ENCODE measurements around the gene SLC2A9. TPM values are rescaled to one million over a fixed set of nuclear protein-coding genes. Genes with fewer than 3 reads are reported as not detected.
"Not testable (repeated sequence)": the region's sequence is repeated elsewhere in the genome, so short reads cannot be mapped to it uniquely, and the experiment has no call there.

The SLC2A9 gene
- total RNA-seq, 2 donors from 2014 or later = 1.1 to 1.8 TPM

- no peaks in the 10 kb centered on the region for H3K4me1 Mint-ChIP-seq
- no peaks in the 10 kb centered on the region for H3K36me3 Mint-ChIP-seq (ENCODE audit: low read depth)
- no peaks in the 10 kb centered on the region for H3K9me3 Mint-ChIP-seq
- H3K4me3 Mint-ChIP-seq = no peak overlapping the region
- ATAC-seq (replicated peaks) = no peak
- H3K27me3 Mint-ChIP-seq = peaks cover 5% of the 10 kb centered on the region
- H3K27ac Mint-ChIP-seq = no peak overlapping the region
Measured at GRCh38 chr4:9913846-9914245, 107.5 kb downstream of the SLC2A9 start.

GRCh38 chr4:9906996-9907395 is 114.3 kb downstream of the SLC2A9 start:
- Mint-ChIP-seq H3K4me1 (no peaks in the 10 kb centered on the region), H3K36me3 (ENCODE audit: low read depth) (no peaks in the 10 kb centered on the region), H3K9me3 (no peaks in the 10 kb centered on the region), H3K27ac (no peak overlapping the region), H3K27me3 (peaks cover 6% of the 10 kb centered on the region), H3K4me3 (no peak overlapping the region)
- no peak for ATAC-seq (replicated peaks)

GRCh38 chr4:9904976-9905587 is 116.2 kb downstream of the SLC2A9 start:
- Mint-ChIP-seq H3K9me3 (no peaks in the 10 kb centered on the region), H3K4me3 (no peak overlapping the region), H3K36me3 (ENCODE audit: low read depth) (no peaks in the 10 kb centered on the region), H3K27ac (no peak overlapping the region), H3K27me3 (peaks cover 7% of the 10 kb centered on the region), H3K4me1 (no peaks in the 10 kb centered on the region)
- ATAC-seq (replicated peaks) = peak; percentile 82

GRCh38 chr4:9903317-9903716 is 118.0 kb downstream of the SLC2A9 start:
- no peaks in the 10 kb centered on the region for H3K9me3 Mint-ChIP-seq
- no peaks in the 10 kb centered on the region for H3K4me1 Mint-ChIP-seq
- H3K4me3 Mint-ChIP-seq = no peak overlapping the region
- no peak for ATAC-seq (replicated peaks)
- H3K36me3 Mint-ChIP-seq (ENCODE audit: low read depth) = no peaks in the 10 kb centered on the region
- peaks cover 11% of the 10 kb centered on the region for H3K27me3 Mint-ChIP-seq
- no peak overlapping the region for H3K27ac Mint-ChIP-seq

- Mint-ChIP-seq H3K27ac (no peak overlapping the region), H3K9me3 (no peaks in the 10 kb centered on the region), H3K36me3 (ENCODE audit: low read depth) (no peaks in the 10 kb centered on the region), H3K4me1 (no peaks in the 10 kb centered on the region), H3K4me3 (no peak overlapping the region), H3K27me3 (peaks cover 11% of the 10 kb centered on the region)
- no peak for ATAC-seq (replicated peaks)
Measured at GRCh38 chr4:9901257-9901656, 120.0 kb downstream of the SLC2A9 start.

- H3K27me3 Mint-ChIP-seq = peaks cover 11% of the 10 kb centered on the region
- not testable (repeated sequence) for H3K36me3 Mint-ChIP-seq (ENCODE audit: low read depth); H3K27ac Mint-ChIP-seq; H3K4me1 Mint-ChIP-seq; H3K4me3 Mint-ChIP-seq; H3K9me3 Mint-ChIP-seq
- ATAC-seq (replicated peaks) = peak; percentile 33
Measured at GRCh38 chr4:9900633-9901032, 120.7 kb downstream of the SLC2A9 start.

- H3K4me1 Mint-ChIP-seq = no peaks in the 10 kb centered on the region
- ATAC-seq (replicated peaks) = no peak
- H3K9me3 Mint-ChIP-seq = no peaks in the 10 kb centered on the region
- H3K4me3 Mint-ChIP-seq = no peak overlapping the region
- peaks cover 11% of the 10 kb centered on the region for H3K27me3 Mint-ChIP-seq
- no peaks in the 10 kb centered on the region for H3K36me3 Mint-ChIP-seq (ENCODE audit: low read depth)
- no peak overlapping the region for H3K27ac Mint-ChIP-seq
Measured at GRCh38 chr4:9899306-9900055, 121.8 kb downstream of the SLC2A9 start.

- H3K27me3 Mint-ChIP-seq = peaks cover 11% of the 10 kb centered on the region
- H3K9me3 Mint-ChIP-seq = no peaks in the 10 kb centered on the region
- no peaks in the 10 kb centered on the region for H3K36me3 Mint-ChIP-seq (ENCODE audit: low read depth)
- no peak overlapping the region for H3K27ac Mint-ChIP-seq
- H3K4me1 Mint-ChIP-seq = no peaks in the 10 kb centered on the region
- ATAC-seq (replicated peaks) = no peak
- H3K4me3 Mint-ChIP-seq = no peak overlapping the region
Measured at GRCh38 chr4:9898596-9899305, 122.5 kb downstream of the SLC2A9 start.

GRCh38 chr4:9895333-9895705 is 126.0 kb downstream of the SLC2A9 start:
- Mint-ChIP-seq H3K27me3 (peaks cover 5% of the 10 kb centered on the region), H3K4me1 (no peaks in the 10 kb centered on the region), H3K36me3 (ENCODE audit: low read depth) (no peaks in the 10 kb centered on the region), H3K9me3 (no peaks in the 10 kb centered on the region), H3K4me3 (no peak overlapping the region), H3K27ac (no peak overlapping the region)
- ATAC-seq (replicated peaks) = no peak

- Mint-ChIP-seq H3K4me3 (no peak overlapping the region), H3K36me3 (ENCODE audit: low read depth) (no peaks in the 10 kb centered on the region), H3K9me3 (no peaks in the 10 kb centered on the region), H3K4me1 (no peaks in the 10 kb centered on the region), H3K27ac (no peak overlapping the region), H3K27me3 (peaks cover 1% of the 10 kb centered on the region)
- no peak for ATAC-seq (replicated peaks)
Measured at GRCh38 chr4:9894644-9895332, 126.5 kb downstream of the SLC2A9 start.

GRCh38 chr4:9893329-9894108 is 127.8 kb downstream of the SLC2A9 start:
- Mint-ChIP-seq H3K36me3 (ENCODE audit: low read depth) (no peaks in the 10 kb centered on the region), H3K27me3 (no peaks in the 10 kb centered on the region), H3K4me3 (no peak overlapping the region), H3K9me3 (no peaks in the 10 kb centered on the region), H3K27ac (no peak overlapping the region), H3K4me1 (no peaks in the 10 kb centered on the region)
- ATAC-seq (replicated peaks) = no peak

- H3K9me3 Mint-ChIP-seq = no peaks in the 10 kb centered on the region
- ATAC-seq (replicated peaks) = no peak
- H3K36me3 Mint-ChIP-seq (ENCODE audit: low read depth) = no peaks in the 10 kb centered on the region
- H3K4me1 Mint-ChIP-seq = no peaks in the 10 kb centered on the region
- no peak overlapping the region for H3K4me3 Mint-ChIP-seq
- H3K27me3 Mint-ChIP-seq = peaks cover 2% of the 10 kb centered on the region
- no peak overlapping the region for H3K27ac Mint-ChIP-seq
Measured at GRCh38 chr4:9891740-9892139, 129.6 kb downstream of the SLC2A9 start.

- H3K27ac Mint-ChIP-seq = no peak overlapping the region
- H3K27me3 Mint-ChIP-seq = peaks cover 2% of the 10 kb centered on the region
- H3K4me3 Mint-ChIP-seq = no peak overlapping the region
Measured at GRCh38 chr4:9891056-9891455, 130.2 kb downstream of the SLC2A9 start.

GRCh38 chr4:9889306-9889705 is 132.0 kb downstream of the SLC2A9 start:
- no peak overlapping the region for H3K27ac Mint-ChIP-seq
- H3K4me3 Mint-ChIP-seq = no peak overlapping the region
- no peak for ATAC-seq (replicated peaks)
- no peaks in the 10 kb centered on the region for H3K9me3 Mint-ChIP-seq
- H3K4me1 Mint-ChIP-seq = no peaks in the 10 kb centered on the region
- no peaks in the 10 kb centered on the region for H3K36me3 Mint-ChIP-seq (ENCODE audit: low read depth)
- H3K27me3 Mint-ChIP-seq = peaks cover 2% of the 10 kb centered on the region

More at GRCh38 chr4:9891056-9891455, 130.2 kb downstream of the SLC2A9 start:
- Mint-ChIP-seq H3K36me3 (ENCODE audit: low read depth) (no peaks in the 10 kb centered on the region), H3K4me1 (no peaks in the 10 kb centered on the region), H3K9me3 (no peaks in the 10 kb centered on the region)
- ATAC-seq (replicated peaks) = no peak

All from activated T-helper 17 cell treated with anti-CD3 and anti-CD28 coated beads, Interleukin-2, amount 50 U/mL, for 72 hours (primary cell).